Esophagus squamous epithelium (tissue), 5 donors: ENCODE data around the gene CLVS2. TPM values are rescaled to one million over a fixed set of nuclear protein-coding genes. Genes with fewer than 3 reads are reported as not detected.

ENCODE experiments used
- DNase-seq: peaks from one replicate; lab custom pipeline; 2025; lab: John Stamatoyannopoulos, UW
- H3K27ac ChIP-seq, 4 donors: fragments of 200-600 bp; sonication (generic); one replicate each; pipeline ENCODE4 v1.5.1; 2016 to 2019; ENCODE audit warnings: mild to moderate bottlenecking in 1 of 4
- H3K27me3 ChIP-seq, 4 donors: fragments of 200-600 bp; sonication (generic); 1 replicate in 3 of 4; 2 replicates in 1 of 4; pipeline versions ENCODE4 v1.5.1 to v1.6.0; 2017 to 2021; ENCODE audit warnings: antibody characterized with exemption in 1 of 4
- H3K36me3 ChIP-seq, 3 donors: fragments of 200-600 bp; sonication (generic); one replicate each; pipeline ENCODE4 v1.5.1; 2016 to 2019
- H3K4me1 ChIP-seq, 3 donors: fragments of 200-600 bp; sonication (generic); one replicate each; pipeline ENCODE4 v1.5.1; 2017 to 2019
- H3K4me3 ChIP-seq, 4 donors: fragments of 200-600 bp; sonication (generic); 1 replicate in 3 of 4; 2 replicates in 1 of 4; pipeline ENCODE4 v1.5.1; 2016 to 2019; ENCODE audit warnings: mild to moderate bottlenecking in 2 of 4, moderate library complexity in 1 of 4
- H3K9me3 ChIP-seq, 3 donors: fragments of 200-600 bp; sonication (generic); one replicate each; pipeline ENCODE4 v1.5.1; 2016 to 2019
- CTCF ChIP-seq, 6 experiments: fragments of 450-650 bp in 4 of 6; fragments of 200-600 bp in 2 of 6; sonication (generic) in 2 of 6; IDR thresholded peaks; one replicate each; pipeline ENCODE4 v1.5.1; 2016 to 2019; ENCODE audit warnings: antibody characterized with exemption in 6 of 6, mild to moderate bottlenecking in 4 of 6, moderate library complexity in 4 of 6
- POLR2A ChIP-seq, 4 donors: fragments of 450-650 bp; IDR thresholded peaks; one replicate each; pipeline ENCODE4 v1.6.1; 2017; ENCODE audit warnings: antibody characterized with exemption in 4 of 4, mild to moderate bottlenecking in 4 of 4, moderate library complexity in 3 of 4
- WGBS, 2 donors: methylation state at CpG; one replicate each; pipeline ENCODE4 v1.1.5; 2018; 5-methylcytosine and 5-hydroxymethylcytosine counted together
- intact Hi-C: fragments of 100-400 bp; cut with DNase I; formaldehyde crosslinking; loops from one replicate; pipeline ENCODE4 v1.15.0; 2022
- total RNA-seq, 4 donors: library from RNA; depleted of rRNA; stranded (reverse); fragments of >200 nt; gene quantifications; one replicate each; pipeline ENCODE4 v1.1.0, GENCODE V29; 2016
- donor health status: DM: yes; HTN: yes; CAD: no.

The CLVS2 gene
- total RNA-seq, 4 donors from 2014 or later, result under 0.01 TPM; not detected in 3

DNA sequence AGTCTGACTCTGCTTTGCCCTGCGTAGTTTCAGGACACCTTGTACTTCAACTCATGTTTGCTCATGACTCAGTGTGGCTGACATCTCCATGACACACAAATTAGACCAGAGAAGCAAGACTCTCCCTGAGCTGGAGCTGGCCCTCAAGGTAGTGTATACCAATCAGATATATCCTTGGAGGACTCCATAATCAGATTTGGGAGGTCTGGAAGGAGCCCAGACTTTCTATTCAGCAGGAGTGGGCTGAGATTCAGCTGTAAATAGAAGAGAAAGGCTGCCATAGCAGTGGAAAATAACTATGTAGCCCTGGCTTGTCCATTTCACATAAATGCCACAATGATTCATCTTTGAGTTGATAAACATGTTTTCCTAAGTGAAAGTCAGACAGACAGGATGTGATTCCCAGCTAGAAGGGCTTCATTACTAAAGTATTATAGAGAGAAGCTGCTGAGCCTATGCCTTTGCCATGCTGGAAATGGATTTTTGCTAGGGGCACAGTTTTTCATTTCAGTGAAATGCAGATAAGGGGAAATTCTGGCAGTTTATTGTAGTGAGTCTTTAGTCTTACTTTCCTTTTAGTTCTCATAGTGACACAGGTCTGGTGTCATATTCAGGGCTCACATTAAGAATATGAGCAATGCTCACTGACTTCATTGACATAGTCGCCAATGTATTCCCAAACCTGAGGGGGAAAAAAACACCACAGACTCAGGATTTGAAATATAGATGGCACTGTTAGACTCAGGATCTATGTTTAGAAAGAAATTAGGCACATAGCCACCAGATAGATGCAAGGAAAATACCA is 95.3 kb downstream of the CLVS2 start:
- intact Hi-C loops, result no loop called here
- H3K4me1 ChIP-seq, result no peaks in the 10 kb centered on the region
- H3K36me3 ChIP-seq, result no peaks in the 10 kb centered on the region
- WGBS, 2 donors, result 54 to 86% methylated on average over 2 of the region's 2 CpGs
- DNase-seq, result no peak
- H3K4me3 ChIP-seq, result no peak overlapping the region
- H3K27me3 ChIP-seq, result no peaks in the 10 kb centered on the region
- no peak overlapping the region for H3K27ac ChIP-seq
- H3K9me3 ChIP-seq, result no peaks in the 10 kb centered on the region
- TF ChIP-seq CTCF (IDR thresholded peaks at IDR 0.05), result no peak
- no peak for TF ChIP-seq POLR2A (IDR thresholded peaks at IDR 0.05)

DNA sequence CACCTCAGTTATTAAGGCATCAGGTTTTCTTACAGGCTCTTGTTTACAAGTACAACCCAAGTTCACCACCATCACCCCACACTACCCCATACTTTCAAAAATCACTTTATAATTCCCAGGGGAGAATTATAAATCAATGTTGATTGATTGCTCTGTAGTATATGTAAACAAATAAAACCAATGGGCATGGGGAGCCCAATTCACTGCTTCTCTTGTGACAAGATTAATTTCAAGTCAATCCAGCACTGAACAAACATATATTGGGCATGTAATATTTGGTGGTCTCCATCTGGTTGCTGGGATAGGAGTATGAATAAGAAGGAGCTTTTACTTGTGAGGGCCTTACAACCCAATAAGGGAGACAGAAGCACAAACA is 95.8 kb downstream of the CLVS2 start:
- no peak for DNase-seq

DNA sequence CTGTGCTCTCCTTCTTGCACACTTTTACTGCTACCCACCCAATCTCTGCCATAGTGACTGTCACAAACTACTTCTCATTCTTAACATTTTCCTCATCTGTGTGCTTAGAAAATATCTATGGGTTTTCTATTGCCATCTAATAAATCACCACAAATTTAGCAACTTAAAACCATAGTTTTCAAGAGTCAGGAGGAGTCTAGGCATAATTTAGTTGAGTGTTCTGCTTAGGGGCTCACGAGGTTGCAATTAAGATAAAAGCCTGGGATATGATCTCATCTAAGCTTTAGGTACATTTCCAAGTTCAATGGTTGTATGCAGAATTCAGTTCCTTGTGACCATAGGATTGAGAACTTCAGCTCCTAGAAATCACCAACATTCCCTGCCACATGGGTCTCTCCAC is 98.8 kb downstream of the CLVS2 start:
- no peak overlapping the region for H3K4me3 ChIP-seq
- 23 to 42% methylated on average over 1 of the region's 1 CpG for WGBS, 2 donors
- no peaks in the 10 kb centered on the region for H3K36me3 ChIP-seq
- DNase-seq, result no peak
- H3K4me1 ChIP-seq, result no peaks in the 10 kb centered on the region
- no peak overlapping the region for H3K27ac ChIP-seq
- TF ChIP-seq POLR2A (IDR thresholded peaks at IDR 0.05) (no peak), CTCF (IDR thresholded peaks at IDR 0.05) (no peak)
- intact Hi-C loops, result no loop called here
- H3K9me3 ChIP-seq, result no peaks in the 10 kb centered on the region
- H3K27me3 ChIP-seq, result no peaks in the 10 kb centered on the region

More for the DNA sequence above, 95.8 kb downstream of the CLVS2 start:
- H3K36me3 ChIP-seq, result no peaks in the 10 kb centered on the region
- no peaks in the 10 kb centered on the region for H3K27me3 ChIP-seq
- H3K9me3 ChIP-seq, result no peaks in the 10 kb centered on the region
- intact Hi-C loops, result no loop called here
- no peak overlapping the region for H3K4me3 ChIP-seq
- no peak for TF ChIP-seq POLR2A (IDR thresholded peaks at IDR 0.05)
- TF ChIP-seq CTCF (IDR thresholded peaks at IDR 0.05), result no peak
- no peaks in the 10 kb centered on the region for H3K4me1 ChIP-seq
- no peak overlapping the region for H3K27ac ChIP-seq

GRCh38 chr6:123105561-123105960 is 109.5 kb downstream of the CLVS2 start:
- no peak for DNase-seq
- TF ChIP-seq CTCF (IDR thresholded peaks at IDR 0.05) (no peak), POLR2A (IDR thresholded peaks at IDR 0.05) (no peak)
- intact Hi-C loops, result no loop called here
- H3K9me3 ChIP-seq, result no peaks in the 10 kb centered on the region
- H3K27ac ChIP-seq, result no peak overlapping the region
- WGBS, 2 donors, result 41 to 92% methylated on average over 1 of the region's 1 CpG
- no peaks in the 10 kb centered on the region for H3K36me3 ChIP-seq
- H3K27me3 ChIP-seq, result no peaks in the 10 kb centered on the region
- H3K4me3 ChIP-seq, result no peak overlapping the region
- no peaks in the 10 kb centered on the region for H3K4me1 ChIP-seq

DNA sequence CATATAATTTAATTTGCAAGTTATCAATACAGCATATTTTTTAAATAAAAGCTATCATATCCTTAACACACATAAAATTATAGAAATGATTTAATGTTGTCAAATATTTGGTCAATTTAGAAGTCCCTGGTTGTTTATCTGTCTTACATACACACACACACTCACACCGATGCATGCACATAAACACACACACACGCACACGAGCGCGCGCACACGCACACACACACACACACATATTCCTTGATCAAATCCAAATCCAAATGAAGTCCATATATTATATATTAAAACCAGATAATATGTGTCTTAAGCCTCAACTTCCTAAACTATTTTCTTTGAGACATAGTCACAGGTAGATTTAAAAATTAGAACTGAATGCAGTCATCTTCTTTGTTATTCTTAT is 120.3 kb downstream of the CLVS2 start:
- H3K9me3 ChIP-seq, result no peaks in the 10 kb centered on the region
- no peak overlapping the region for H3K27ac ChIP-seq
- TF ChIP-seq CTCF (IDR thresholded peaks at IDR 0.05) (no peak), POLR2A (IDR thresholded peaks at IDR 0.05) (no peak)
- no peaks in the 10 kb centered on the region for H3K36me3 ChIP-seq
- WGBS, 2 donors, result 90 to 93% methylated on average over 7 of the region's 7 CpGs
- no peaks in the 10 kb centered on the region for H3K27me3 ChIP-seq
- no peak for DNase-seq
- intact Hi-C loops, result no loop called here
- no peaks in the 10 kb centered on the region for H3K4me1 ChIP-seq
- H3K4me3 ChIP-seq, result no peak overlapping the region
